ENCODE measurements around the gene C1orf141.
"Not testable (repeated sequence)": the region's sequence is repeated elsewhere in the genome, so short reads cannot be mapped to it uniquely, and the experiment has no call there.

- not testable (repeated sequence) for TF ChIP-seq EZH2 (IDR thresholded peaks at IDR 0.05; ENCODE audit: low read length); CTCF (optimal IDR thresholded peaks at IDR 0.05 in 1 of 3, IDR thresholded peaks at IDR 0.05 in 1 of 3, conservative IDR thresholded peaks at IDR 0.05 in 1 of 3; ENCODE audit: extremely low read depth in 1 of 3, insufficient read depth in 2 of 3, low read length in 3 of 3)
Measured at GRCh38 chr1:67067655-67068054, 67.1 kb downstream of the C1orf141 start.
